ENCODE data around the gene CAMTA1. TPM values are rescaled to one million over a fixed set of nuclear protein-coding genes. Genes with fewer than 3 reads are reported as not detected.

Gene CAMTA1
- total RNA-seq, 1 experiment from 2014 or later, result 50.3 TPM

DNA sequence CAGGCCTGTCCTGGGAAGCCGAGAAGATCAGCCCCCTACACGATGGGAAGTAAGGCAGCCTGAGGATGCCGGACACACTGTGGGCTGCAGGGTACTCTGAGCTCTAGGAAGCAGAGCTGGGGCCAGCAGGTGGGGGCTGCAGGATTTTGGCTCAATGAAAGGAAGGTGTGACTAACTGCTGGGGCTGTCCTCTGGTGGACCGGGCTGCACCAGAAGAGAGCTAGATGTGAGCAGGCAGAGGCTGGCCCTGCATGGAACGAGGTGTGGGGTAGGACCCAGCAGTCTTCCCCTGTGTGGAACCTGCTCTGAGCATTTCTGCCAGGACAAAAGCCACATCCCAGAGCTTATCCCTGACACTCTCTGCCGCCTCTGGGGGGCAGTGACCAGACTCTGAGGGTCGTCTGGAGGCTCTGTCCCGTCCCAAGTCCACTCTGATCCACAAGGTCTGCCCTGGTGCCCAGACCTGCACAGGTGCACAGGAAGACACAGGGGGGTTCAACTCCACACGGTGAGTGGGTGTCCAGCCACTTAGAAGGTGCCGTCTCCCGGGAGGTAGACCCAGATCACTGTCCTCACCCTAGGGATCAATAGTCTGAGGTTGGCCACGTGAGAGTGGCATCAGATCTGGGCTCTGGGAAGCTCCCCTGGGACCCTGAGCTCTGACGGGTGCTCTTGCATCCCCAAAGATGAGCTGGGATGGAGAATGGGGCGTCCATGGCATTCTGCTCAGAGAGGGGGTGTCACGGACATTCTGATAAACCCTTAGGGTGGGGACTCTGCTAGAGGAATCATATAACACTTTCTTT lies 798.2 kb downstream of the CAMTA1 start:
- TF ChIP-seq, protein P1, sequence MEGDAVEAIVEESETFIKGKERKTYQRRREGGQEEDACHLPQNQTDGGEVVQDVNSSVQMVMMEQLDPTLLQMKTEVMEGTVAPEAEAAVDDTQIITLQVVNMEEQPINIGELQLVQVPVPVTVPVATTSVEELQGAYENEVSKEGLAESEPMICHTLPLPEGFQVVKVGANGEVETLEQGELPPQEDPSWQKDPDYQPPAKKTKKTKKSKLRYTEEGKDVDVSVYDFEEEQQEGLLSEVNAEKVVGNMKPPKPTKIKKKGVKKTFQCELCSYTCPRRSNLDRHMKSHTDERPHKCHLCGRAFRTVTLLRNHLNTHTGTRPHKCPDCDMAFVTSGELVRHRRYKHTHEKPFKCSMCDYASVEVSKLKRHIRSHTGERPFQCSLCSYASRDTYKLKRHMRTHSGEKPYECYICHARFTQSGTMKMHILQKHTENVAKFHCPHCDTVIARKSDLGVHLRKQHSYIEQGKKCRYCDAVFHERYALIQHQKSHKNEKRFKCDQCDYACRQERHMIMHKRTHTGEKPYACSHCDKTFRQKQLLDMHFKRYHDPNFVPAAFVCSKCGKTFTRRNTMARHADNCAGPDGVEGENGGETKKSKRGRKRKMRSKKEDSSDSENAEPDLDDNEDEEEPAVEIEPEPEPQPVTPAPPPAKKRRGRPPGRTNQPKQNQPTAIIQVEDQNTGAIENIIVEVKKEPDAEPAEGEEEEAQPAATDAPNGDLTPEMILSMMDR (IDR thresholded peaks at IDR 0.05; ENCODE audit: unreplicated experiment), result no peak
- peaks cover 58% of the 10 kb centered on the region for H3K27me3 Mint-ChIP-seq (ENCODE audit: unreplicated experiment)
- intact Hi-C loops (cut with micrococcal nuclease; ENCODE audit: unreplicated experiment), result no loop called here
- no peak overlapping the region for H3K4me3 Mint-ChIP-seq (ENCODE audit: low read depth, unreplicated experiment)
- CTCF ChIA-PET, result interaction anchor here (1.6 kb wide), 1 partner anchor 9 kb away, joined by 3 read pairs; no protein-coding TSS in a partner anchor
- no peaks in the 10 kb centered on the region for H3K9me3 Mint-ChIP-seq (ENCODE audit: low read depth, unreplicated experiment)
- BruUV-seq (replicated peaks), result no TSS peak
- no peak overlapping the region for H3K27ac Mint-ChIP-seq (ENCODE audit: unreplicated experiment)
- no peaks in the 10 kb centered on the region for H3K36me3 Mint-ChIP-seq (ENCODE audit: insufficient read depth, unreplicated experiment)
- H3K4me1 Mint-ChIP-seq (ENCODE audit: low read depth, unreplicated experiment), result no peaks in the 10 kb centered on the region
- DNase-seq, result no peak

DNA sequence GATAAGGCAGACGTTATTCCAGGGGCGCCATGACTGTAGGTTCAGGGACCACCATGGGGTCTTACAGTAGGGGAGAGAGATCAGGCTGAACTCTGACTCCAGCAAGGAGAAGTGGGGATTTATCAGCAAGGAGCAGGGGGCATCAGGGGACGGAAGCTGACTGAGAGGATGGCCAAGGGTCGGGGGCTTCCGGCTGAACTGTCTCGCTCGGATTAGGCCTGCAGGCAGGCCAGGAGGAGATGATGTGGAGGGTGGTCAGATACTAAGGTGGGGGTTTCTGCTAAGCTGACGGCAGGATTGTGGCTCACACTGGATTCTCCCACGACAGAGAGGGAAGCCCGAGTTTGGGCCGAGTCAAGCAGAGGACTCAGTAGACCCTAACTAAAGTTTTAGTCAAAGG lies 798.9 kb downstream of the CAMTA1 start:
- Mint-ChIP-seq H3K27ac (ENCODE audit: unreplicated experiment) (no peak overlapping the region), H3K4me1 (ENCODE audit: low read depth, unreplicated experiment) (no peaks in the 10 kb centered on the region), H3K4me3 (ENCODE audit: low read depth, unreplicated experiment) (no peak overlapping the region), H3K9me3 (ENCODE audit: low read depth, unreplicated experiment) (no peaks in the 10 kb centered on the region), H3K27me3 (ENCODE audit: unreplicated experiment) (peaks cover 65% of the 10 kb centered on the region), H3K36me3 (ENCODE audit: insufficient read depth, unreplicated experiment) (no peaks in the 10 kb centered on the region)
- intact Hi-C loops (cut with micrococcal nuclease; ENCODE audit: unreplicated experiment), result no loop called here
- BruUV-seq (replicated peaks), result no TSS peak
- CTCF ChIA-PET, result interaction anchor here (1.6 kb wide), 1 partner anchor 10 kb away, joined by 3 read pairs; no protein-coding TSS in a partner anchor
- TF ChIP-seq, protein P1 (IDR thresholded peaks at IDR 0.05; ENCODE audit: unreplicated experiment), result no peak
- DNase-seq, result no peak

DNA sequence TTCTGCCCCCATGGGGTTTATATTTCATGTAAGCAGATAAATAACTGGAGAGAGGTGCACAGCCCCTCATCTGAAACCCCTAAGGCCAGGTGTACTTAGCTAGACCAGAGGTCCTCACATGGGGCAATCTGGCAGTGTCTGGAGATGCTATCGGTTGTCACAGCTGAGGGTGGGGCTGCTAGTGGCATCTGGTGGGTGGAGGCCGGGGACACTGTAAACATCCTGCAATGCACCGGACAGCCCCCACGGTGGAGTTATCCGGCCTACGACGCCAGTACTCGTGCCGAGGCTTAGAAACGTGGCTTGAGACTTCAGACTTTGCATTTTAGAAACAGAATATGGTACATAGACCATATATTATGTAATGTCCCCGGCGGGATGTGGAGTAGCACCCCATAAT lies 799.4 kb downstream of the CAMTA1 start:
- intact Hi-C loops (cut with micrococcal nuclease; ENCODE audit: unreplicated experiment), result no loop called here
- Mint-ChIP-seq H3K4me1 (ENCODE audit: low read depth, unreplicated experiment) (no peaks in the 10 kb centered on the region), H3K27me3 (ENCODE audit: unreplicated experiment) (peaks cover 66% of the 10 kb centered on the region), H3K27ac (ENCODE audit: unreplicated experiment) (no peak overlapping the region), H3K36me3 (ENCODE audit: insufficient read depth, unreplicated experiment) (no peaks in the 10 kb centered on the region), H3K9me3 (ENCODE audit: low read depth, unreplicated experiment) (no peaks in the 10 kb centered on the region), H3K4me3 (ENCODE audit: low read depth, unreplicated experiment) (no peak overlapping the region)
- TF ChIP-seq, protein P1 (IDR thresholded peaks at IDR 0.05; ENCODE audit: unreplicated experiment), result no peak
- CTCF ChIA-PET, result no interaction called here
- no TSS peak for BruUV-seq (replicated peaks)
- DNase-seq, result no peak

DNA sequence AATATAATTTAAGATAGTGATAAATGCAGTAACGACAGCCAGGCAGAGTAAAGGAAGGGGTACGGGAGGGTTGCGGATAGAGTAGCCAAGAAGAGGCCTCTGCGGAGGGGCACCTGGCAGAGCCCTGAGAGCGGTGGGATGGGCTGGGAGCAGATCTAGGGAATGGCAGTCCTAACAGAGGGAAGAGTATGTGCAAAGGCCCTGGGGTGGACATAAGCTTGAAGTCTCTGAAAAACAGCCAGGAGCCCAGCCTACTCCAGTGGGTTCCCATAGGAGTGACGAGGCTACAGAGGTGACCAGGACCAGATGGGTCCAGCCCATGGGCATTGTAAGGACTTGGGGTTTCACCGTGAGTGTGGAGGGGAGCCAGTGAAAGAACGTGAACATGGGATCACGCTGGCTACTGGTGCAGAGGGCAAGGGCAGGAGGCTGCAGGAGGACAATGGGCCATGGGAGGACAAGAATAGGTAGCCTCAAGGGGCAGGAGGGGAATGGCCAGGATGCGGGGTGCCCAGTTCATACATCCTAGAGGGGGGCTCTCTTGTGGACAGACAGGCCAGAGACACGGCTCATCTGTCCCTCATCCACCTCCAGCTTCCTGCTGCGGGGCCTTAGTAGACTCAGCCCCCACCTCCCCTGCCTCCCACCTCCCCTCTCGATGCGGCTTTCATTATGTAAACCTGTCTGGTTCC lies 800.1 kb downstream of the CAMTA1 start:
- intact Hi-C loops (cut with micrococcal nuclease; ENCODE audit: unreplicated experiment), result no loop called here
- Mint-ChIP-seq H3K27ac (ENCODE audit: unreplicated experiment) (no peak overlapping the region), H3K36me3 (ENCODE audit: insufficient read depth, unreplicated experiment) (no peaks in the 10 kb centered on the region), H3K4me1 (ENCODE audit: low read depth, unreplicated experiment) (no peaks in the 10 kb centered on the region), H3K9me3 (ENCODE audit: low read depth, unreplicated experiment) (no peaks in the 10 kb centered on the region), H3K27me3 (ENCODE audit: unreplicated experiment) (peaks cover 66% of the 10 kb centered on the region), H3K4me3 (ENCODE audit: low read depth, unreplicated experiment) (no peak overlapping the region)
- CTCF ChIA-PET, result no interaction called here
- TF ChIP-seq, protein P1 (IDR thresholded peaks at IDR 0.05; ENCODE audit: unreplicated experiment), result no peak
- BruUV-seq (replicated peaks), result no TSS peak
- no peak for DNase-seq
